NCI-H2227 (cell line): ENCODE results near the gene PRSS27.
A peak's percentile ranks its signal among the peaks of the same experiment; 100 is the strongest.
"Not testable (repeated sequence)": the region's sequence is repeated elsewhere in the genome, so short reads cannot be mapped to it uniquely, and the experiment has no call there.

Experiments
- DNase-seq: peaks from one replicate; lab custom pipeline; 2025; ENCODE audit not compliant: unreplicated experiment; lab: John Stamatoyannopoulos, UW

Gene PRSS27

DNA sequence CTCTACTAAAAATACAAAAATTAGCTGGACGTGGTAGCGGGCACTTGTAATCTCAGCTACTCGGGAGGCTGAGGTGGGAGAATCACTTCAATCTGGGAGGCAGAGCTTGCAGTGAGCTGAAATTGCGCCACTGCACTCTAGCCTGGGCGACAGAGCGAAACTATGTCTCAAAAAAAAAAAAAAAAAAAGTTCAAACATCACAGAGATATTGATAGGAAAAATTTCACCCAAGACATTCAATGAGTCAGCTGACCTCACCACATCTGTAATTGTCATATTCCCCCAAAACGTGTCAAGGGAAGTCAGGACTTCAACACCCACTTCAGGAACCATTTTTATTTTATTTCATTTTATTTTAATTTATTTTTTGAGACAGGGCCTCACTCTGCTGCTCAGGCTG lies 8.0 kb upstream of the PRSS27 start:
- DNase-seq, result no peak

DNA sequence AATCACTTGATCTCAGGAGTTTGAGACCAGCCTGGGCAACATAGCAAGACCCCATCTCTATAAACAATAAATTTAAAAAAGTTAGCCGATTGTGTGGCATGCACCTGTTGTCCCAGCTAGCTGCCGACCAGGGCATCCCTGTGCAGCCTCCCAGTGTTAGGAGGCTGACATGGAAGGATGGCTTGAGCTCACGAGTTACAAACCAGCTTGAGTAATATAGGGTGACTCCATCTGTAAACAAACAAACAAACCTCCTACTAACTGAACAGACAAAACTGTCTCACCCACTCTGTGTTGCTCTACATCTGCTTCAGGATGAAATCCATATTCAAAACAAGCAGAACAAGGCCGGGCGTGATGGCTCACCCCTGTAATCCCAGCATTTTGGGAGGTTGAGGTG lies 6.9 kb upstream of the PRSS27 start:
- DNase-seq, result no peak

DNA sequence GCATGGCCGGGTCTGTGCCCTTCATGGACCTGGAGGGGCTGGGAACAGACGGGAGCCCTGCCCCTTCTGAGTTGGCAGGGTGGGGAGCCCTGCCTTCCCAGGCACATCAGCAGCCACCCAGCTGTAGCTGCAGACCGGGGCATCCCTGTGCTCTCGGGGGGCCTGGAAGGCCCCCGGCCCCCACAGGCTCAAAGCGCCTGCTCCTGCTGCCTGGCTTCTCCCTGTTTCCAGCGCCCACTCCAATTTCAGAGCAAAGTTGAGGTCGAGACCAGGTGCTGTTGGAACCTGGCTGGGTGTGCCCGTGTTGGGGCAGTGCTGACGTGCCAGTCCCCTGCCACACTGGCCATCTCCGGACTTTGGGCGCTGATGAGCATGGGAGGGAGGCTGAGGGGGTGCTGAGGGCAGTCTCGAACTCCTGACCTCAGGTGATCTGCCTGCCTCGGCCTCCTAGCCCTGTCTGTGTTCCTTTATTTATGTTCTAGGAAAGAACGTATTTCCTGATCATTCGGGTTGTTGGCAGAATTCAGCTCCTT lies 4.9 kb upstream of the PRSS27 start:
- DNase-seq, result no peak

DNA sequence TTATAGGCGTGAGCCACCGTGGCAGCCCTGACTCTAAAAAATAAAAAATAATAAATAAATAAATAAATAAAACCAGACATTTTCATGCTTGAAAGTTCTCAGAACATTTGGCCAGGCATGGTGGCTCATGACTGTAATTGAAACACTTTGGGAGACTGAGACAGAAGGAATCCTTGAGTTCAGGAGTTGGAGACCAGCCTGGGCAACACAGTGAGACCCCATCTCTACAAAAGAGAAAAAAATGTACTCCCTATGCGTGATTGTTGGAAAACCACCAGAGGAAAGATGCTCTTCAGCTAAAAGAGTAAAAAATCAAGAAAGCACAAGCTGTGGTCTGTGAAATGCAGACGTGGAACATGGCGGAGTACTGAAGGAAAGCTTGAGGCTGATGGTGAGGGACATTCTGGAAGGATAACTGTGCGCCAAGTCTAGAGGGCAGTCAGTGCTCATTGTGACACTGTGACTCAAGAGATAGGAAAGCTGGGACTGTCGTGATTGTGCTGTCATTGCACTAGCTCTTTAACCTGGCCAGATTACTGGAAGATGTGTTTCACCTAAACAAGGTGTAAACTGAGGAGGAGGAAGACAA lies 4.2 kb upstream of the PRSS27 start:
- no peak for DNase-seq

DNA sequence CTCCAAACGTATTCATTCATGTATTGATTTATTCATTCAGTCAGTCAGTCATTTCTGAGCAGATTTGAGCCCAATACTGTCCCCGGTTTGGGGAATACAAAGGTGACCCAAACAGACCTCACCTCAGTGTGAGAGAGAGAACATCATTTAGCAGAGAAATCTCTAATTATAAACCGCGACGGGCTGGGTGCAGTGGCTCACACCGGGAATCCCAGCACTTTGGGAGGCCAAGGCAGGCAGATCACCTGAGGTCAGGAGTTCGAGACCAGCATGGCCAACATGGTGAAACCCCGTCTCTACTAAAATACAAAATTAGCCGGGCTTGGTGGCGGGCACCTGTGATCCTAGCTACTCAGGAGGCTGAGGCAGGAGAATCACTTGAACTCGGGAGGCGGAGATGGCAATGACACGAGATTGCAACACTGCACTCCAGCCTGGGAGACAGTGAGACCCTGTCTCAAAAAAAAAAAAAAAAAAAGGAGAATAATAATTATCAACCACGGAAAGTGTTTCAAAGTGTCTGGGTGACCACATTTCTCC lies 1.7 kb upstream of the PRSS27 start:
- DNase-seq, result not testable (repeated sequence)

DNA sequence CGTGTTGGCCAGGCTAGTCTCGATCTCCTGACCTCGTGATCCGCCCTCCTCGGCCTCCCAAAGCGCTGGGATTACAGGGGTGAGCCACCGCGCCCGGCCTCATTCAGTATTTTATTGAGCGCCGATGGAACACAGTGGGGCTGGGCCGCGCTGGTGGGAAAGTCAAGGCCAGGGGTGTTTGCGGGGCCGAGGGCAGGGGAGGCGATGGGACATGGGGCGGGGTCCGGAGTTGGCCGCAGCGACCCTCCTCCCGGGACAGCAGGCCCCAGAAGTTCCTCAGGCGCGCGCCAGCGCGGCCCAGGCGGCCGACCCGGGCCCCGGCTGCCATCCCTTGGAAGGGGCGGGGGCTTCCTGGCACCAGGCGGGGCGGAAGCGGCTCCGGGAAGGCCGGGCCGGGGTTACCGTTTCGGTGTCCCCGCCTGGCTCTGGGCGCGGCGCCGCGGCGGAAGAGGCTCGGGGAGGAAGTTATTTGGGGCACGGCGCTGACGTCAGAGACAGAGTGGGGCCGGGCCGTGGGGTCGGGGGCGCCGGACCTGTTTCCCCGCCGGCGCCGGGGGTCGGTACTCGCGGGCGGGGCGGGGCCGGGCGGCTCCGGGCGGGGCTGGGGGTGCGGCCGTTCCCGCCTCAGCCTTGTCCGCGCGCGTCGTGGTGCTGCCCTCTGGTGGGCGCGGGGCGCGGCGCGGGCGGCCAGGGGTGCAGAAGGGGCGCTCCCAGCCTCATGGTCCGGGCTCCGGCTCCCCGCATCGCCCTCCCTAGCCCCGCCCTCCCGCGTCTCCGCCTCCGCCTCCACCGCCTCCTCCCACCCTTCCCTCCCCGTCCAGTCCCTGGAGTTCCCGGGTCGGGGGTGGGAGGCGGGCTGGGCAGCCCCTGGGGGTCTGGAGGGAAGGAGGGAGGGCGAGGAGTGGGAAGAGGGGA lies 952 bp upstream of the PRSS27 start:
- DNase-seq, result peak; percentile 96

DNA sequence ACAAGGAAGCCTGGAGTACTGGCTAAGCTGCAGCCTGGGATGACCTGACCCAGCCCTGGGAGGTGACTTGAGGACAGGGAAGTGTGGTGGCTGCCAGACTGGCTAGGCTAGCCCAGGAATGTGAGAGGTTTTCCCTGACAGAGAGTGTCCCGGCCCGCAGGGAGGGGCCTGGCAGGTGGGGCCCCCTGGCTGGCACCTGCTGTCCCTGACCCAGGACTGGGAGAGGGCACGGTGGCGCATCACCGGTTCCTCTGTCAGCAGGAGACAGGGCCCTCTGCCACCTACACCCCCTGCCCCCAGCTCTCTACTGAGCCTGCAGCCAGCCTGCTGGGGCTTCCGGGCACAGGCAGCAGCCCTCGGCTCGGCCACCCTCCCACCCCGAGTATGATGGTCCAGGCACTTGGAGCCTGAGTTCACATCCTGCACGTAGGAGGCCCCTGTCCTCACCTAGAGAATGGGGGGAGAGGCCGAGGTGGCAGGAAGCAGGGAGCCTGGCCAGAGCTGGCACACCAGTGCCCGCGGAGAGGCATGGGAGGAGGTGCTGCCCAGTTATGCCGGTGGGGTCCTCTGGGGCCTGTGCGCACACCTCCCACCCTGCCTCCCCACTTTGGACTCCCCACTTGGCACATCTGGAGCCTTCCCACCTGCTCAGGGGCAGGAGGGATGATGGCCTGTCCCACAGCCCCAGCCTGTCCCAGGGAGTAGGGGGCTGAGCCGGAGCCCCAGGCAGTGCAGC lies 528 bp downstream of the PRSS27 start:
- no peak for DNase-seq

DNA sequence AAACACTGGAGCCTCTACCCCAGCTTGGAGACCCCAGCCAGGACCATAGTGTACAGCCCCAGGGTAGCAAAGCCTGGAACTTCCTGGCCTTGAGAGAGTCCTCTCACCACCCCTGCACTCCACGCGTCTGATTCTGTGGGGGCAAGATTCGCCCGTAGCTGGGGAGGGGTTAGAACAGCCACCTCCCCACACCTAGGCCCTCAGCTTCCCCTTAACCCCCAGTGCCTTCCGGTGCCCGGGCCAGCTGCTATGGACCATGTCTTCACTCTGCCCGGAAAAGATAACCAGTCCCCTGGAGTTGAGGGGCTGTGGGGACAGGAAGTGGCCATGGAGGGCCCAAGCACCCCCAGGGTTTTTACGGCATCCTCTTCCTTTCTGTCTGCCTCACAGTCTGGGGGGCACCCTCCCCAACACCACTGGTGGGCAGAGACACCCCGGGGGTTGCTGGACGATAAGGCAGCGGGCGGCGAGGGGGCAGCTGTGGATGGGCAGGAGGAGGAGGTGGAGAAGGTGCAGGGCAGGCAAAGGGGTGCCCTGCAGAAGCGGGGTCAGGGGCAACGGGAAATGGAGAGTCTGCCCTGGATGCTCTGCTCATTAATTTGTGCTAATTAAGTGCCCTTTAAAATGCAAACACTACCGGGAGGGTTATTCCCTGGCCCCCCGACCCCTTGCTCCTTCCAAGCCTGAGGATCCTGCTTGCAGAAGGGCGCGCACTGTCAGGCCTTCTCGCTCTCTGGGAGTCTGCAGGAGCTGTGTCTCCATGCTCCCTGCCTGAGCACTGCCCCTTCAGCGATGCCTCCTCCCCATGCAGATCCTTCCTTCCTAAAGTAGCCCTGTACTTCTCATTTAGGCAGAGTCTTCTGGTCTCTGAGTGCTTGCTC lies 2.4 kb downstream of the PRSS27 start:
- DNase-seq, result no peak

DNA sequence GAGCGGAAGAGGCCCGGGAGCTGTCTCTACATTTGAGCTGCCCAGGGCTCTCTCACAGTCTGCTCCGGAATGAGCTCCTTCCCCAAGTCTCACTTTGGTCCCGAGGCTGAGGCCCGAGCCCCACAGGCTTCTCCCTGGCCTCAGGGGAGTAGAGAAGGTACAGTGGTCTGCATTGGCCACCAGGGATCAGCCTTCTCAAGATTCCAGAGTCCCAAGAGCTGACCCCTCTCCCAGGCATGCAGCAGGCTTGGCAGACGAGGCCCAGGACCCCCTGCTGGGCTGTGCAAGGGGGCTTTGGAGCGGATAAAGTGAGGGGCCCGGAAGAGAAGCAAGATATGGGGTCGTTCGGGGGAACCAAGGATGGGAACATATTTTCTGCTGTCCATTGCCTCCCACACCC lies 3.1 kb downstream of the PRSS27 start:
- DNase-seq, result no peak

DNA sequence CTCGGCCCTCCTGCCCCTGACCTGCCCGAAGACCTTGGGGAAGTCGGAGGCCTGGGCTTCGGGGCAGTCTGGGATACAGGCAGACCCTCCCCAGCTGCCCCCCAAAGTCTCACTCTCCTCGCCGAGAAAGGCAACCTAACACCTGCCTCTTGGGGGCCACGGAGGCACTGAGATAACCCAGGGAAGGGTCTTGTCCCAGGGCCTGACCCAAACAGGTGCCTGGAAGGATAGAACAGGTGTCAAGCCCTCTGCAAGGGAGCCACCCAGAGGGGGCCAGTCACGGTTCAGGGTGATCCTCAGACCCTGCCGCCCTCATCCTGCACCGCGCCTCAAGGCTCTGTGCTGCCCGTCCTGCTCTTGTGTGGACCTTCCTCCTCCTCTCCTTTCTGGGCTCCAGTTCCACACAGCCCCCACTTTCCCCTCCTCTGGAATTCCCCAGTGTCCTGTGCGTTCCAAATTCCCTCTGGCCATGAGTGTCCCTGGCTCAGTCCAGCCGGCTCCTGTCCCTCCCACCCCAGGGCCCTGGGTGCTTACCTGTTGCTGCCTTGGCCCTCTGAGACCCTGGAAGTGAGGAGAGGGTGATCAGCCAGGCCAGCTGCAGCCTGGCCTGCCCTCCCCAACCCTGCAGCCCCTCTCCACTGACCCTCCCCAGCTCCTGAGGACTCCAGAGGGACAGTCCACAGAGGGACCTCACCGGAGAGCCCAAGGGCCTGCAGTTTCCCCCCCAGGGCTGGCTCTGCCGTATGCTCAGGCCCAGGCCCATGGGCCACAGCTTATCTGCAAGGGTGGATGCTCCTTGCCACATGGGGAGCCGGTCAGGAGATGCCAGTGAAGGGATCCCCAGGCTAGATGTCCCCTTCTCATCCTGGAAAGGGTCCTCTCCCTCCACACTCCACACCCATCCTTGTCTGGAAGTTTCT lies 3.8 kb downstream of the PRSS27 start:
- DNase-seq, result no peak

DNA sequence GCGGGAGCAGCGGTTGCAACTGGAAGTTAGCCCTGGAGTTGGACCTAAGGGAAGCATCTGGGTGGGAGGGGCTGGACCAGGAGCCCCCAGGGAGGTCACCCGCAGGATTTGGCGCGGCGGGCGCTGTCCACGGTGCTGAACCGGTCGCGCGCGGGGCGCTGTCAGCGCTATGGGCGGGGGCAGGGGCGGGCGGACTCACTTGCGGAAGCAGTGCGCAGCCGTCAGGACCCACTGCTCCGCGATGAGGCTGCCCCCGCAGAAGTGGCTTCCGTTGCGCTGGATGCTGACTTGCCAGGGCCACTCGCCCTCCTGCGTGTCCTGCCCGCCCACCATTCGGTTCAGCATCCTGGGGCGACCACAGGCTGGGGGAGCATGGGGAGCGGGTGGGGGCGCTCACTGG lies 4.5 kb downstream of the PRSS27 start:
- peak; percentile 49 for DNase-seq

DNA sequence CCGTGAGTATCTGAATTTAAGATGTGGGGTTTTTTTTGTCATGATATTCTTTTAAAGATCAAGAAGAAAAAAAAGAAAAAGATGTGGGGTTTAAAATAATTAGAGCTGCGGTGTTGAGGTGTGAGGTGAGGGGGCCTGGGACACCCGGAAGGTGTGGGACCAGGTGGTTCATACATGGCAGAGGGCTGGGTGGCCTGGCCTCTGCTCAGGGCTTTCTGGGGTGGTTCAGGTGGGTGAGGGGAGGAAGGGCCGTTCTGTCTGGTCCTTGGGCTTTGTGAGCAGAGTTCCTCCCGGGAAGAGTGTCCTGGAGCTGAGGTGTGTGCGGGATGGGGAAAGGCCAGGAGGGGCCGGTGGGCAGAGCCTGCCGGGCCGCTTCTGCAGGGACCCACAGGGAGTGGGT lies 5.0 kb downstream of the PRSS27 start:
- DNase-seq, result no peak

DNA sequence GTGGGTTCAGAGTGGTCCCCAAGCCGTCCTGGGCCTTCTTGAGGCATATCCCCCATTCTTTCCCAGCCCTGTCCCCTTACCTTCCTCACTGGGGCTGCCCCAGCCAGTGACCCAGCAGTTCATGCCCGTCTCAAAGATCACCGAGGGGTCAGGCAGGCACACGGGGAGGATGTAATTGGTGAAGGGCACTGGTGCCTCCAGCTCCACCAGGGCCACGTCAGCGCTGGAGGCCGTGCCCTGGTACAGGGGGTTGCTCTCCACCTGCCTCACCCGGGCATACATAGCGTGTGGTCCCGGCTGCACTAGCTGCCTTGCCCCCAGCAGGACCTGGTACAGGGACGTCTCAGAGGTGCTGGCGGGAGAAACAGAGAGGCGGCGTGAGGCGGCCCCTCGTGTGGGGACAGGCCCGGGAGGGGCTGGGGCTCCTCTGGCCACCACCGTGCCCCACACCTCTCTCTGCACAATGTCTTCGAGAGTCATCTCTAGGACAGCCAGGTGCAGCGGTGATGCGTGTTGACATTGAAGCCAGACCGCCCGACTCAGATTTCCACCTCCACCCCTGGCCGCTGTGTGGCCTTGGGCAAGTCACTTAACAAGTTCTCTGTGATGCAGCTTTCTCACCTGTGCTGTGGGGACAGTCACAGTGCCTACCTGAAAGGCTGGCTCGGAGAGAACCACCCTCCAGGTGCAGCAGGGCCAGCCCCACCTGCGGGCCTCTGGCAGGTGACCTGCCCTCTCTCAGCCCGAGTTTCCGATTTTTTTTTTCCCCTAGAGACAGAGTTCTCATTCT lies 5.8 kb downstream of the PRSS27 start:
- no peak for DNase-seq

DNA sequence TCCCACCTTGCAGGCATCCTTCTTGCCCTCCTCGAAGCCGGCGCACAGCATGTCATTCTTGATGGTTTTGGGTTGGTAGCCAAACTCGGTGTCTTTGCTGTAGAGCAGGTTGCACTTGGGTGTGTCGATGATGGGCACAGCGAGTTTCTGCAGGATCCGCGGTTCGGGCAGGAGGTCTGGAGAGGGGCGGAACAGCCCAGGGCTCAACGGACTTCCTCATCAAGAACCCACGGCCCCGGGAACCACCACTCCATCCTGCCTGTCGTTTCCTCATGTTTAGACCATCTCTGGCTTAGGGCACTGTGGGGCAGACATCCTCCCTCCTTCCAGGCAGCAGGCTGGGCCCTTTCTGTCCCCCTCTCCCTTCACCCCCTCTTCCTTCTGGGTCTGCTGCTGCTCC lies 6.5 kb downstream of the PRSS27 start:
- no peak for DNase-seq

DNA sequence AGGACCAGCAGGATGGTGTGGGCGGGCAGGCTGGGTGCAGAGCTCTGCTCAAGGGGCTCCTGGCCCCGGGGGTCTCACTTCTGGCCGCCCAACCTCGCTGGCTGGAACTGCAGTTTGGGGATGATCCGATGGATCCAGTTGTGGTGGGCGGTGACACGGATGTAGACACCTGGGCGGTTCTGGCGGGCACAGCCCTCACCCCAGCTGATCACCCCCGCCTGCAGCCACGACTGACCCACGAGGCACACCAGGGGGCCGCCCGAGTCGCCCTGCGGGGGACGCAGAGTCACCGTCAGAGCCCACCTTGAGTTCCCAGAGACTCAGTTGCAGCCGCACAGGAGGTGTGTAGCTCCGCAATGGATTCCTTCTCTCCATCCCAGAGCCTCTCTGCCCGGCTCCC lies 7.5 kb downstream of the PRSS27 start:
- no peak for DNase-seq

DNA sequence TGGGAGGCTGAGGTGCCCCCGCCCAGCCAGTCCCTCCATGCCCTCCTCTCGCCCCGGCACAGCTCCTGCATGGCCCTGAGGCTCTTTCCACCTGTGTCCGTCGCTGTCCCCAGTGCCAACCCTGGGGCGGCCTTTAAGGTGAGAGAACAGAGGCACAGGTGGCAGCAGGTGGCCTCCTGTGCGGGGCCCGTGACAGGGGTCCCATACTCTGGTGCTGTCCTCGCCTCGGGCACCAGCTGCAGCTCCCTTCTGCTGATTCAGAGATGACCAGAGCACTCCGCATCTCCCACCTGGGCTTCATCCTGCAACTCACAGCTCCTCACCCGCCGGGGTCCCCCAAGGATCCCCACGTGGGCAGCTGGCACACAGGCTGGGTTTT lies 8.0 kb downstream of the PRSS27 start:
- no peak for DNase-seq

DNA sequence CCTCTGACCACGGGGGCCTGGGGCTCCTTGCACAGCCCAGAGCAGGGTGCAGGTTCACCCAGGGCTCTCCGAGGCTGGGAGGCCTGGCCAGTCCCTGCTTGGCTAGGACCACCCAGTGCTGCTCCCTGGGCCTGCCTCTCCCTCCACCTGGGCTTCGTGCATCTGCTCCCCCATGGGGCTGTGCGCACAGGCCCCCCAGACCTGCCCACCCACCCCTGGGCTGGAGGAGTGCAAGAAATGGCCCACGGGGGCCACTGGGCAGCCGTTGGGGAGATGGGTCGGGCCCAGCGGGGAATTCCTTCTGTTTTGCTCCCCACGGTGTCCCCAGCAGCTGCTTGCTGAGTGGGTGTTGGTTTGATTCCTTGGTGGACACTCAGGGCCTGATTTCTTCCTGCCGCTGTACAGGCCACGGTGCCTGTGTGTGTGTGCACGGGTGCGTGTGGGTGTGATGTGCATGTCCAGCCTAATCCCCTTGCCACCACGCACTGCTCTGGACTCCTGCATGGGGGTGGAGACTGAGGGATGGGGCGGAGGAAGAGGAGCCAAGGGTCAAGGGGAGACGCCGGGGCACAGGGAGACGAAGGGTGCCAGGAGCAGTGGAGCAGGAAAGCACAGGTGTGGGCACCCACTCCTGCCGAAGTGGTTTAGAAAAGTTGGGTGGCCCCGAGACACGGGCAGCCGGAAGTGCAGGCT lies 8.5 kb downstream of the PRSS27 start:
- DNase-seq, result no peak

DNA sequence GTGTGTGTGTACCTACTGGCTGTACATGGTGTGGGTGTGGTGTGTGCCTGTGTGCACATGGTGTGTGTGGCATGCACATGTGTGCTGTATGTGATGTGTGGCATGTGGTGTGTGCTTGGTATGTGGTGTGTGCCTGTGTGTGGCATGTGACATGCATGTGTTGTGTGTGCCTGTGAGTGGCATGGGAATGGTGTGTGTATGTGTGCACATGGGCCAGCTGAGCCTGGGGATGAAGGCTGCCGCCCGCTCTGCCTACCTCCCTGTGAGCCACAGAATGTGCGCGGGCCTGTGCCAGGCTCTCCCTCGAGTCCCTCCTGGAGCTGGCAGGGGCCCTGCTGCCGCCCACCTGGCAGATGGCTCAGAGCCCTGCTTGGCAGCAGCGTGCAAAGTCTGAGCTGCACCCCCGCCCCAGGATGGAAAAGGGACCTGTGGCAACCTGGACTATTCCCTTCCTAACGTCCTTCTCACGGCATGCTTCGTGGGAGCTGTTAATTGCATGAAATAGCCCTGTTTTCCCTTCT lies 9.3 kb downstream of the PRSS27 start:
- DNase-seq, result no peak
